ENCODE measurements around the gene CHSY3.

CHSY3 gene

DNA sequence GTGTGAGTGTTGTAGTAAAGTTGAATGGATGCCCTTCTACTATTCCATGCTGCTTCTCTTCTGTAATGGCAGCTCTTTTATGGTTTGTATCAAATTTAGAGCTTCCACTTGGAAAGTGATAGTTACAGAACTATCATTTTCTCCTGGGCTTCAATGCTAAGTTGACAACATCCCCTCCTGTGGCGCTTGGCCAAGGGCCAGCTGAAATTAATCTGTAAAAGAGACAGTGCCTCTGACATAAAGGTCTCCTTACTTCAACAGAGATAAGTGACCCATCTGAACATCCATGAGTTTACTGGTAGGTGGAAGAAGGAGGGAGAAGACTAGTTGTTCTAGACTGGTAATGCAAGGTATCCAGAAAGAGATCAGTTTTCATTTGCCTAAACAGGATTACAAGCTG is 39.7 kb downstream of the CHSY3 start:
- Histone ChIP-seq H3K36me3 (ENCODE audit: control insufficient read depth, insufficient read depth, low read length) (no peaks in the 10 kb centered on the region), H3K4me1 (ENCODE audit: control insufficient read depth, insufficient read depth, low read length, poor library complexity, severe bottlenecking) (no peaks in the 10 kb centered on the region), H3K4me3 (ENCODE audit: insufficient read depth, low read depth, low read length, poor library complexity, severe bottlenecking) (no peak overlapping the region), H3K9me3 (ENCODE audit: control insufficient read depth, low read length) (no peaks in the 10 kb centered on the region), H3K27ac (ENCODE audit: insufficient read depth, low read length, poor library complexity, severe bottlenecking) (no peak overlapping the region), H3K27me3 (replicated peaks; ENCODE audit: control insufficient read depth, insufficient read depth, low read length, poor library complexity, severe bottlenecking) (no peaks in the 10 kb centered on the region)
- DNase-seq, result no peak

DNA sequence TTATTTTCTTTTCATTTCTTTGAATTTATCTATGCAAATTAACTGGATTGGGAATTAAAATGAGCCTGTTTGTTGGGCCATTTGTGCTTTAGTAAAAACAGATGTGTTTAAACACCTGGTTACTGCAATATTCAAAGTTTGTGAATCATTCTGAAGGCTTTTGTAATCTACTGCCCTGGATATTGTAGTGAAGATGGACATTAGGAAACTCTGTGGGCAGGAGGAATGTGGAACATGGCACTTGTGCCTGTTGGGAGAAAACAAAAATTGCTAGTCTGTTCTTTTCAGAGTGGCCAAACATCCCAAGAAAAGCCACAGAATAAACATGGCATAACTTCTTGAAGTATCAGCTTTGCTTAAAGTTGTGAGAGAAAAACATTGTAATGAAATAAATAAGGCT is 40.8 kb downstream of the CHSY3 start:
- no peaks in the 10 kb centered on the region for H3K36me3 ChIP-seq (ENCODE audit: control insufficient read depth, insufficient read depth, low read length)
- DNase-seq, result no peak
- no peaks in the 10 kb centered on the region for H3K9me3 ChIP-seq (ENCODE audit: control insufficient read depth, low read length)
- no peak overlapping the region for H3K27ac ChIP-seq (ENCODE audit: insufficient read depth, low read length, poor library complexity, severe bottlenecking)
- H3K4me3 ChIP-seq (ENCODE audit: insufficient read depth, low read depth, low read length, poor library complexity, severe bottlenecking), result no peak overlapping the region
- no peaks in the 10 kb centered on the region for H3K4me1 ChIP-seq (ENCODE audit: control insufficient read depth, insufficient read depth, low read length, poor library complexity, severe bottlenecking)
- no peaks in the 10 kb centered on the region for H3K27me3 ChIP-seq (replicated peaks; ENCODE audit: control insufficient read depth, insufficient read depth, low read length, poor library complexity, severe bottlenecking)

DNA sequence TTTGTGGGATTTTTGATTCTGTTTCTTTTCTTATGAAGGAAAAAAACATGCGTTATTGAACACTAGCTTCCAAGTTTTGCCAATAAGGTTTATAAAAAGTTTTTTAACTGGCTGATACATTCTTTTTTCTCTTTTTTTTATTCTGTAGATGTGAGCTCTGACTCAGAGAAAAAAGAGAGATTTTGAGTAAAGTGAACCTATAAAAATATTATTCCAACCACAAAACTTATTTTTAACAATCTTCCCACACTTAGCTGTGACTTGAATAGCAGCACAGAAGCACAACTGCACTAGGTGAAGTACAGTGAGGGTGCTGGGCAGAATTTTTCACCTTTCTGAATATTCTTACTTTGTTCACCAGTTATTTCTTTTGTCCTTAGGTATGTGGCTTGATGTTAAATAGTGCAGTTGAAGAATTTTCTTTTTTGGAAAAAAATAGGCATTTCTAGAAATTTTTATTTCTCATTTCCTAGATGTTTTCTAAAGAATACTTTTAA is 41.6 kb downstream of the CHSY3 start:
- H3K27me3 ChIP-seq (replicated peaks; ENCODE audit: control insufficient read depth, insufficient read depth, low read length, poor library complexity, severe bottlenecking), result no peaks in the 10 kb centered on the region
- H3K36me3 ChIP-seq (ENCODE audit: control insufficient read depth, insufficient read depth, low read length), result no peaks in the 10 kb centered on the region
- no peaks in the 10 kb centered on the region for H3K4me1 ChIP-seq (ENCODE audit: control insufficient read depth, insufficient read depth, low read length, poor library complexity, severe bottlenecking)
- H3K27ac ChIP-seq (ENCODE audit: insufficient read depth, low read length, poor library complexity, severe bottlenecking), result no peak overlapping the region
- no peak overlapping the region for H3K4me3 ChIP-seq (ENCODE audit: insufficient read depth, low read depth, low read length, poor library complexity, severe bottlenecking)
- no peaks in the 10 kb centered on the region for H3K9me3 ChIP-seq (ENCODE audit: control insufficient read depth, low read length)
- DNase-seq, result no peak

DNA sequence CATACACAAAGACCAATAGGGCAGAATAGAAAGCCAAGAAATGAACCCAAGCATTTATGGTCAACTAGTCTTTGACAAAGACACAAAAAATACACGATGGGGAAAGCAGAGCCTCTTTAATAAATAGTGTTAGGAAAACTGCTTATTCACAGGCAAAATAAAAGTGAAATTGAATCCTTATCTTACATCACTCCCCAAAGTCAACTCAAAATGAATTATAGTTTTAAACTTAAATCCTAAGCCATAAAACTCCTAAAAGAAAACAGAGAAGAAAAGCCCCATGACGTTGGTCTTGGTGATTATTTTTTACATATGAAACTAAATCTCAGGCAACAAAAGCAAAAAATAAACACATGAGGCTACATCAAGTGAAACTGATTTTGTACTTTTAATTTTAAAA is 46.8 kb downstream of the CHSY3 start:
- H3K27ac ChIP-seq (ENCODE audit: insufficient read depth, low read length, poor library complexity, severe bottlenecking), result no peak overlapping the region
- no peak overlapping the region for H3K4me3 ChIP-seq (ENCODE audit: insufficient read depth, low read depth, low read length, poor library complexity, severe bottlenecking)
- H3K27me3 ChIP-seq (replicated peaks; ENCODE audit: control insufficient read depth, insufficient read depth, low read length, poor library complexity, severe bottlenecking), result no peaks in the 10 kb centered on the region
- DNase-seq, result no peak
- no peaks in the 10 kb centered on the region for H3K4me1 ChIP-seq (ENCODE audit: control insufficient read depth, insufficient read depth, low read length, poor library complexity, severe bottlenecking)
- H3K36me3 ChIP-seq (ENCODE audit: control insufficient read depth, insufficient read depth, low read length), result no peaks in the 10 kb centered on the region
- H3K9me3 ChIP-seq (ENCODE audit: control insufficient read depth, low read length), result no peaks in the 10 kb centered on the region

DNA sequence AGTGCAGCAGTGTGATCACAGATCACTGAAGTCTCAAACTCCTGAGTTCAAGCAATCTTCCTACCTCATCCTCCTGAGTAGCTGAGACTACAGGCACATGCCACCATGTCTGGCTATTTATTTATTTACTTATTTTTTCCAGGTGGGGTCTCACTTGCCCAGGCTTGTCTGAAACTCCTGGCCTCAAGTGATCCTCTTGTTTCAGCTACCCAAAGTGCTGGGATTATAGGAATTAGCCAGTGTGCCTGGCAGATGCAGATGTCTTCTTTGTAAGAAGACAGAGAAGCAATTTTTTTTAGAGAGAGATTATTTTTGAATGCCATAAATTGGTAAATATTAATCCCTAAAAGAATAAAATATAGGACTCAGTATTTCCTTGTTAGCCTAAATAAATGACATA is 54.3 kb downstream of the CHSY3 start:
- Histone ChIP-seq H3K36me3 (ENCODE audit: control insufficient read depth, insufficient read depth, low read length) (no peaks in the 10 kb centered on the region), H3K4me1 (ENCODE audit: control insufficient read depth, insufficient read depth, low read length, poor library complexity, severe bottlenecking) (no peaks in the 10 kb centered on the region), H3K27me3 (replicated peaks; ENCODE audit: control insufficient read depth, insufficient read depth, low read length, poor library complexity, severe bottlenecking) (no peaks in the 10 kb centered on the region), H3K27ac (ENCODE audit: insufficient read depth, low read length, poor library complexity, severe bottlenecking) (no peak overlapping the region), H3K9me3 (ENCODE audit: control insufficient read depth, low read length) (no peaks in the 10 kb centered on the region), H3K4me3 (ENCODE audit: insufficient read depth, low read depth, low read length, poor library complexity, severe bottlenecking) (no peak overlapping the region)
- no peak for DNase-seq

DNA sequence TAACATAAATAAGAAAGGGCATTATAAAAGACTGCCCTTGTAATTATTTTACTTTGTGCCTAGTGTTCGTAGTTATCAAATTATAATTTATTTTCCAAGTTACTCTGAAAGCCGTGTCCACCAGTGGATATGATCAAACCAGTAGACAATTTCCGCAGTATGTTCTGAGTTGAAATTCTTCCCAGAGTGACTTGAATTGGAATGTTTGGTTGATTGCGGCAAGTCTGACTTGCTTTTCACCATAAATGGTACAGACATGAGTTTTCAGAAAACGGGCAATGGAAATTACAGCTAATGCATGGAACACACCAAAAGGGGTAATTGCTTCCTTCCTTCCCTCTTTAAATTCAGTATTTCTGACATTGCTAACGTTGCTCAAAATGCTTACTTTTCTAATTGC is 56.6 kb downstream of the CHSY3 start:
- no peaks in the 10 kb centered on the region for H3K36me3 ChIP-seq (ENCODE audit: control insufficient read depth, insufficient read depth, low read length)
- no peaks in the 10 kb centered on the region for H3K4me1 ChIP-seq (ENCODE audit: control insufficient read depth, insufficient read depth, low read length, poor library complexity, severe bottlenecking)
- no peaks in the 10 kb centered on the region for H3K9me3 ChIP-seq (ENCODE audit: control insufficient read depth, low read length)
- no peak overlapping the region for H3K27ac ChIP-seq (ENCODE audit: insufficient read depth, low read length, poor library complexity, severe bottlenecking)
- no peak for DNase-seq
- H3K4me3 ChIP-seq (ENCODE audit: insufficient read depth, low read depth, low read length, poor library complexity, severe bottlenecking), result no peak overlapping the region
- no peaks in the 10 kb centered on the region for H3K27me3 ChIP-seq (replicated peaks; ENCODE audit: control insufficient read depth, insufficient read depth, low read length, poor library complexity, severe bottlenecking)

DNA sequence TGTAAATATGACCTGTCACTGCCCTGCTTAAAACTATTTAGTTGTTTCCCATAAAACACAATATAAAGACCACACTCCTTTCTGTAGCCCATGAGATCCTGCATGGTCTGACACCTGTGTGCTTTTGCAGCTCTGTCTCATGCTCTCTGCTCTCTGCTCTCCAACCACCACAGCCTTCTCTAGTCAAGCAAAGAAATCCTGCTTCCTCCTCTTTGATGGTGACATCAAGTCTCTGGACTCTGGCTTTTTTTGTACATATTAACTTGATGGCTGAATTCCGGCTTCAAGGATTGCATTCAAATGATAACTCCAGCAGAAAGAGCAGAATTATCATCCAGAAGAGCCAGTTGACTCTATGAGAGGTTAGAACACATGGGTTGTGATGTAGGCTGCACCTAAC is 58.2 kb downstream of the CHSY3 start:
- Histone ChIP-seq H3K36me3 (ENCODE audit: control insufficient read depth, insufficient read depth, low read length) (no peaks in the 10 kb centered on the region), H3K4me1 (ENCODE audit: control insufficient read depth, insufficient read depth, low read length, poor library complexity, severe bottlenecking) (no peaks in the 10 kb centered on the region)

DNA sequence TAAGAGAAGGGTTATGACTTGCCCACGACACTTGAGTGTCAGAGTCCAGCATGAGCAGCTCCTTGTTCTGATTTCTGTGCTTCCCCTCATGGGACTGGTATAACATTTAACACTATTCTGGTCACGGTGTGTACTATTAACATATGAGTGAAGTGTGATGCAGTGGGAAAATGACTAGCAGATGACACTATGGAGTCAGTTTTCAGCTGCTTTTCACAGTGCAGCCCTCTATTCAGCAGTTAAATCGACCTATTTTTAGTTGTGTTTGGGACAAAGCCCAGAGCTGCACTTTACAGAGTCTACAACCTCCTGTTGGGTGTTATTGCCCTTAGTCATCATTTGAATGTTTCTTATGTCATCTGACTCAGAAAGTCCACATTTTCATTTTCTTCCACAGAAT is 59.1 kb downstream of the CHSY3 start:
- Histone ChIP-seq H3K27me3 (replicated peaks; ENCODE audit: control insufficient read depth, insufficient read depth, low read length, poor library complexity, severe bottlenecking) (no peaks in the 10 kb centered on the region), H3K9me3 (ENCODE audit: control insufficient read depth, low read length) (no peaks in the 10 kb centered on the region), H3K27ac (ENCODE audit: insufficient read depth, low read length, poor library complexity, severe bottlenecking) (no peak overlapping the region), H3K4me3 (ENCODE audit: insufficient read depth, low read depth, low read length, poor library complexity, severe bottlenecking) (no peak overlapping the region), H3K4me1 (ENCODE audit: control insufficient read depth, insufficient read depth, low read length, poor library complexity, severe bottlenecking) (no peaks in the 10 kb centered on the region), H3K36me3 (ENCODE audit: control insufficient read depth, insufficient read depth, low read length) (no peaks in the 10 kb centered on the region)
- no peak for DNase-seq

More for the DNA sequence above, 58.2 kb downstream of the CHSY3 start:
- Histone ChIP-seq H3K4me3 (ENCODE audit: insufficient read depth, low read depth, low read length, poor library complexity, severe bottlenecking) (no peak overlapping the region), H3K27me3 (replicated peaks; ENCODE audit: control insufficient read depth, insufficient read depth, low read length, poor library complexity, severe bottlenecking) (no peaks in the 10 kb centered on the region), H3K27ac (ENCODE audit: insufficient read depth, low read length, poor library complexity, severe bottlenecking) (no peak overlapping the region), H3K9me3 (ENCODE audit: control insufficient read depth, low read length) (no peaks in the 10 kb centered on the region)
- no peak for DNase-seq

DNA sequence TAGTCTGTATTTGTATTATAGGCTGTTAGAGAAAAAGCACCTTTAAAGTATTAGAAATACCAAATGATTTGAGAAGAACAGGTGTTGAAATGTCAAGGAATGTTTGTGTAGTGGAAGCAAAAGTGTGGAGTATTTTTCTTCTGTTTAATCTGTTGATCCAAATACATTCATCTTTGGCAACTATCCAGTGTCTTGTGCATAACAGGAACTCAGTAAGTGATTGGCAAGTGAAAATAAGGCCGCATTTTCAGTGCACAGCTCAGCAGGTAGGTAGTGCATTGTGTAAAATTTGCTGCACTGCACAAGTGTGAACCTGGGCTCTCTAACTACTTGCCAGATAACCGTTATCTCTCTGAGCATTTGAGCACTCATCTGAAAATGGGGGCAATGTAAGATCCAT is 61.8 kb downstream of the CHSY3 start:
- Histone ChIP-seq H3K4me3 (ENCODE audit: insufficient read depth, low read depth, low read length, poor library complexity, severe bottlenecking) (no peak overlapping the region), H3K4me1 (ENCODE audit: control insufficient read depth, insufficient read depth, low read length, poor library complexity, severe bottlenecking) (no peaks in the 10 kb centered on the region), H3K27ac (ENCODE audit: insufficient read depth, low read length, poor library complexity, severe bottlenecking) (no peak overlapping the region), H3K27me3 (replicated peaks; ENCODE audit: control insufficient read depth, insufficient read depth, low read length, poor library complexity, severe bottlenecking) (no peaks in the 10 kb centered on the region), H3K36me3 (ENCODE audit: control insufficient read depth, insufficient read depth, low read length) (no peaks in the 10 kb centered on the region), H3K9me3 (ENCODE audit: control insufficient read depth, low read length) (no peaks in the 10 kb centered on the region)
- no peak for DNase-seq

DNA sequence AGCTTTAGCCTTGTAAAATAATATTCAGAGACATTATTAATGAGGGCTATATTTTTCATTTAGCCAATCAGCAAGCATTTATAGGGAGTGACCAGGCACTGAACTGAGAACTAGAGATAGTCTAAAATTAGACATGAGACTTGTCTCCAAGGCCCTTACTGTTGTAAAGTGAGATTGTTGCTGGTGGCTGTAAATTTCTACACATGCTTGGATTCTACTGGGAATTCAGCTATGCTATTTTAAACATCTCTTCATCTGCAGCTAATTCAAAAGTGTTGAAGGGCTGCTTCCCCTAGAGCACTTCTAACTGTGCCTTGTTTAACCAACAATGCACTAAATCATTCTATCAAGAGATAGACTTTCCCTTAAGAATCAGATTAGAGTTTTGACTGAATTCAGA is 67.4 kb downstream of the CHSY3 start:
- no peak overlapping the region for H3K27ac ChIP-seq (ENCODE audit: insufficient read depth, low read length, poor library complexity, severe bottlenecking)
- no peak for DNase-seq
- H3K36me3 ChIP-seq (ENCODE audit: control insufficient read depth, insufficient read depth, low read length), result no peaks in the 10 kb centered on the region
- H3K4me3 ChIP-seq (ENCODE audit: insufficient read depth, low read depth, low read length, poor library complexity, severe bottlenecking), result no peak overlapping the region
- no peaks in the 10 kb centered on the region for H3K9me3 ChIP-seq (ENCODE audit: control insufficient read depth, low read length)
- no peaks in the 10 kb centered on the region for H3K27me3 ChIP-seq (replicated peaks; ENCODE audit: control insufficient read depth, insufficient read depth, low read length, poor library complexity, severe bottlenecking)
- H3K4me1 ChIP-seq (ENCODE audit: control insufficient read depth, insufficient read depth, low read length, poor library complexity, severe bottlenecking), result no peaks in the 10 kb centered on the region
